Measurements from ENCODE around the gene GRID1.

- TF ChIP-seq POLR2AphosphoS5 (IDR thresholded peaks at IDR 0.05; ENCODE audit: borderline replicate concordance, low read depth, low read length) (no peak), EZH2 (IDR thresholded peaks at IDR 0.05) (no peak)
Measured at GRCh38 chr10:86024281-86025041, 342.1 kb downstream of the GRID1 start.
